ENCODE data around the gene PPIL4. TPM values are rescaled to one million over a fixed set of nuclear protein-coding genes. Genes with fewer than 3 reads are reported as not detected.
"Not testable (repeated sequence)": the region's sequence is repeated elsewhere in the genome, so short reads cannot be mapped to it uniquely, and the experiment has no call there.

Gene PPIL4
- total RNA-seq, 2 experiments from 2014 or later = 25.8 to 26.2 TPM

DNA sequence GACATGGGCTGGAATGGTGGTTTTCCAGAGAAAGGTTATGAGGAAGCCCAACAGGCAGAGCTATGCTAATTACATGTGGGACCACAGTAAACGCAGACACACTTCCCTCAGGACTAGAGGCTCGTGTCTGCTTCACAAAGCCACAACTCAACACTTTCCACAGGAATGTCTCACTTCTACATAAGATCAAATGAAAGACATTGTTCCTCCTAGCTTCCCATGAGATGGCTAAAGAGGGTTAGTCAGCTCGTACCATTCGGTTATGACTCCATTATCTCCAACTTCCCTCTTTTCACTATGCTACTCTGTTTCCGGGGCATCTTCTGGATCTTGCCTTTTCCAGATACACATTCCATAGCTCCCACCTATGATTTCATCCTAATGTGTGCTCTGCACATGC, 31.9 kb downstream of the PPIL4 start:
- DNase-seq = no peak
- Mint-ChIP-seq H3K4me3 (no peak overlapping the region), H3K4me1 (ENCODE audit: low read depth) (peaks cover 50% of the 10 kb centered on the region), H3K36me3 (ENCODE audit: low read depth) (peaks cover 31% of the 10 kb centered on the region), H3K27ac (peak overlapping the region; percentile 4), H3K27me3 (ENCODE audit: low read depth) (no peaks in the 10 kb centered on the region), H3K9me3 (peaks cover 7% of the 10 kb centered on the region)
- CTCF ChIA-PET = interaction anchor here (0.7 to 1.4 kb wide), 5 partner anchors 15 to 485 kb away, joined by 3 to 6 read pairs (median 4); no protein-coding TSS in a partner anchor
- intact Hi-C loops (cut with micrococcal nuclease) = loop anchor here (2.0 kb wide), 1 partner anchor 279 kb away; no protein-coding TSS in a partner anchor

DNA sequence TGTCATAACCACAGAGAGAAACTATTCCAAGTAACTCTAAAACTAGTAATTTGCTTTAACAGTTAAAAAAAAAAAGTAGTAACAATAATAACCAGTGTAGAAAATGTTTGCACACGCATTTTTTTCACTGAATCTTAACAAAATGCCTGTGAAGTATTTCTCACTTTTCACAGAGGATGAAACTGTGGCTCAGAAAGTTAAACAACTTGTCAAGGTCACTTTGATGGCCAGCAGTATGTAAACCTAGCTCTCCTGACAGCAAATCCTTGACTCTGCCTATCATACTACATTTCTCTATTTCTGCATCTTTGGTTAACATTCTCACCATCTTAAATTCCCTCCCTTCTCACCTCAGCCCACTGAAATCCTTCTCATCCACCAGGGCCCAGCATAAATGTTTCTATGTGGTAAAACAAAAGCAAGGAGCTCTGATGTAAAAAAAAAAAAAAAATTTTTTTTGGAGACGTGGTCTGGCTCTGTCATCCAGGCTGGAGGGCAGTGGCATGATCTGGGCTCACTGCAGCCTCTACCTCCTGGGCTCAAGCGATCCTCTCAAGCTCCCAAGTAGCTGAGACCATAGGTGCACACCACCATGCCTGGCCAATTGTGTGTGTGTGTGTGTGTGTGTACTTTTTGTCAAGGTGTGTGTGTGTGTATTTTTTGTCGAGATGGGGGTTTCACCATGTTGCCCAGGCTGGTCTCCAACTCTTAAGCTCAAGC, 34.9 kb downstream of the PPIL4 start:
- Mint-ChIP-seq H3K27ac (peak overlapping the region; percentile 80), H3K4me1 (ENCODE audit: low read depth) (peaks cover 54% of the 10 kb centered on the region), H3K4me3 (no peak overlapping the region), H3K9me3 (peaks cover 7% of the 10 kb centered on the region), H3K36me3 (ENCODE audit: low read depth) (peaks cover 31% of the 10 kb centered on the region), H3K27me3 (ENCODE audit: low read depth) (no peaks in the 10 kb centered on the region)
- no peak for DNase-seq
- CTCF ChIA-PET = interaction anchor here (0.6 to 1.1 kb wide), 3 partner anchors 15 to 17 kb away, joined by 3 to 4 read pairs (median 3); no protein-coding TSS in a partner anchor
- intact Hi-C loops (cut with micrococcal nuclease) = no loop called here

DNA sequence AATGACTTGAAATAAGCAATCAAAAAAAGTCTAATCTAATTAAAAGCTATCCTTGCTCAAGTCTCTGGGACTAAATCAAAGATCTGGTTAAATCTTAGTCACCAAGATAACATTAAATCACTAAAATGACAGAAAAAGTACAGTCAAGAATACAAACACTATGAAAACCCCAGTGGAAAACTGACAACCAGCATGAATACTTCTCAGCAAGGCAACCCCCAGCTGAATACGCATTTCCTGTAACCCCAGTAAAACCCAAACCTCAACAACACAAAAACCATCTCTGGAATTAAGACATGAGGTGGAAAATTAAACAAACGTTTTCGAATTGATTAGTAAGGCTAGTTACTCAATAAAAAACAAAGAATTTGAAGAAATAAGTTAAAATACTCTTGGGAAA, 37.4 kb downstream of the PPIL4 start:
- Mint-ChIP-seq H3K4me3 (no peak overlapping the region), H3K36me3 (ENCODE audit: low read depth) (peaks cover 28% of the 10 kb centered on the region), H3K9me3 (no peaks in the 10 kb centered on the region), H3K27ac (peak overlapping the region; percentile 91), H3K4me1 (ENCODE audit: low read depth) (peaks cover 57% of the 10 kb centered on the region), H3K27me3 (ENCODE audit: low read depth) (no peaks in the 10 kb centered on the region)
- CTCF ChIA-PET = interaction anchor here (0.6 to 2.7 kb wide), 6 partner anchors 9 to 461 kb away, joined by 3 to 24 read pairs (median 5); no protein-coding TSS in a partner anchor
- peak; percentile 72 for DNase-seq
- intact Hi-C loops (cut with micrococcal nuclease) = loop anchor here (1.0 to 2.0 kb wide), 4 partner anchors 9 to 476 kb away; partner anchors contain the start of gene ZC3H12D

DNA sequence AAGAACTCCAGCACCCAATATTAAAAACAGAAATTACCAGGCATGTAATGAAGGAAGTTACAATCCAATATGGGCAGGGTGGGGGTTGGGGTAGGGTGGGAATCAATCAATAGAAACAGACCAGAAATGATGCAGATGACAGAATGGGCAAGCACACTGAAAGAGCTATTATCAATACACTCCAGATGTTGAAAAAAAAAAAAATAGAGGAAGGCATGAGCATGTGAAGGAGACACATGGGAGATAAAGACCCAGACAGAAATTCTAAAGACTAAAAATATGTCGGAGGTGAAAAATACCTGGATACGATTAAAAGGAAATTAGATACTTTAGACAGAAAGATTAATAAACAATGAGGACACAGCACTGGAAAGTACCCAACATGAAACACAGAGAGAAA, 42.0 kb downstream of the PPIL4 start:
- Mint-ChIP-seq H3K27ac (peak overlapping the region; percentile 20), H3K4me3 (no peak overlapping the region), H3K27me3 (ENCODE audit: low read depth) (no peaks in the 10 kb centered on the region), H3K36me3 (ENCODE audit: low read depth) (peaks cover 26% of the 10 kb centered on the region), H3K9me3 (no peaks in the 10 kb centered on the region), H3K4me1 (ENCODE audit: low read depth) (peaks cover 64% of the 10 kb centered on the region)
- CTCF ChIA-PET = interaction anchor here (0.6 to 1.9 kb wide), 6 partner anchors 10 to 34 kb away, joined by 3 to 7 read pairs (median 4); partner anchors contain the start of gene ZC3H12D
- intact Hi-C loops (cut with micrococcal nuclease) = no loop called here
- DNase-seq = no peak

DNA sequence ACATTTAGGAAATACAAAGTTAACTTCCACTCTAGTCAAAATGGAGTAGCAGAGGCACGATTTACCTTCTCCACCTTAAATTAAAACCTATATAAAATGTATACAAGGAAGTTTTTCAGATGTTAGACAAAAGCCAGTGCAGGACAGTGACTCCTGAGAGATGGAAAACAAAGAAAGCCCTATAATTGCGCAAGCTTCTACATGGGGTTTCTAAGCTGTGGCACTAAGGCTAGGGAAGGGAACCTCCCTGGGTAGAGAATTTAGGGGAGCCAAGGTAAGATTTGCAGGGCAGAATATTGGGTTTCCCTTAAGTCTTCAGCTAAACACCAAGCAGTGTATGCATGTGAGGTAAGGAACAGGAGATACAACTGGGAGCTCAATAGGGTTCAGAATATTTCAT, 42.6 kb downstream of the PPIL4 start:
- intact Hi-C loops (cut with micrococcal nuclease) = no loop called here
- H3K4me1 Mint-ChIP-seq (ENCODE audit: low read depth) = peaks cover 64% of the 10 kb centered on the region
- no peaks in the 10 kb centered on the region for H3K9me3 Mint-ChIP-seq
- H3K27me3 Mint-ChIP-seq (ENCODE audit: low read depth) = no peaks in the 10 kb centered on the region
- peak overlapping the region; percentile 20 for H3K27ac Mint-ChIP-seq
- CTCF ChIA-PET = interaction anchor here (0.6 to 1.9 kb wide), 8 partner anchors 10 to 457 kb away, joined by 3 to 7 read pairs (median 4); partner anchors contain the start of gene ZC3H12D
- no peak overlapping the region for H3K4me3 Mint-ChIP-seq
- no peak for DNase-seq
- H3K36me3 Mint-ChIP-seq (ENCODE audit: low read depth) = peaks cover 26% of the 10 kb centered on the region

DNA sequence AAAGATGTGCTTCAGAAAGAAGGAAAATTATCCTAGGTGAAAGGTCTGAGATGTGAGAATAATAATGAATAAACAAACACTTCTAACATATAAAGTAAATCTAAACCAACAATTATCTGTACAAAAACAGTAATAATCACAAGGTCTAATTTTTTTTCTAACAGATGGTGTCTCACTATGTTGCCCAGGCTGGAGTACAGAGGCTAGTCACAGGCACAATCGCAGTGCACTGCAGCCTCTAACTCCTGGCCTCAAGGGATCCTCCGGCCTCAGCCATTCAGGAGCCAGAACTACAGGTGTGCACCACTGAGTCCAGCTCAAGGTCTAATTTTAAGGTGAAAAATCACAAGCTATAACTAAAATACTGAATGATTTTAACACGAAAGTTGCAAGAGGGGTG, 44.1 kb downstream of the PPIL4 start:
- H3K27ac Mint-ChIP-seq = peak overlapping the region; percentile 75
- peaks cover 27% of the 10 kb centered on the region for H3K36me3 Mint-ChIP-seq (ENCODE audit: low read depth)
- no peaks in the 10 kb centered on the region for H3K27me3 Mint-ChIP-seq (ENCODE audit: low read depth)
- intact Hi-C loops (cut with micrococcal nuclease) = no loop called here
- H3K4me3 Mint-ChIP-seq = no peak overlapping the region
- DNase-seq = no peak
- H3K4me1 Mint-ChIP-seq (ENCODE audit: low read depth) = peaks cover 65% of the 10 kb centered on the region
- CTCF ChIA-PET = interaction anchor here (1.5 kb wide), 2 partner anchors 15 to 456 kb away, joined by 4 read pairs; no protein-coding TSS in a partner anchor
- H3K9me3 Mint-ChIP-seq = no peaks in the 10 kb centered on the region

DNA sequence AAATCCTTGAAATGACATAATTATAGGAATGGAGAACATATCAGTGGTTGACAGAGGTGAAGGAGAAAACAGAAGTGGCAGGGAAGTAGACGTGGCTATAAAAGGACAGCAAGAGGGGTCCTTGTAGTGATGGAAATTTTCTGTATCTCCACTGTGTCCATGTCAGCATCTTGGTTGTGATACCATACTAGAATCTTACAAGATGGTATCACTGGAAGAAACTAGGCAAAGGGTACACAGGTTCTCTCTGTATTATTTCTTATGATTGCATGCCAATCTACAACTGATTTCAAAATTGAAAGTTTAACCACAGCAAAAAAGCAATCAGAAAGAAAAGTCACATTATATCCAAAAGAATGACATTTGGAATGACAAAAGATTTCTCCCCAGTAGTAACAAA, 44.6 kb downstream of the PPIL4 start:
- H3K4me1 Mint-ChIP-seq (ENCODE audit: low read depth) = peaks cover 67% of the 10 kb centered on the region
- CTCF ChIA-PET = interaction anchor here (1.5 kb wide), 1 partner anchor 16 kb away, joined by 4 read pairs; no protein-coding TSS in a partner anchor
- H3K9me3 Mint-ChIP-seq = no peaks in the 10 kb centered on the region
- peak overlapping the region; percentile 75 for H3K27ac Mint-ChIP-seq
- DNase-seq = no peak
- no peaks in the 10 kb centered on the region for H3K27me3 Mint-ChIP-seq (ENCODE audit: low read depth)
- intact Hi-C loops (cut with micrococcal nuclease) = no loop called here
- no peak overlapping the region for H3K4me3 Mint-ChIP-seq
- H3K36me3 Mint-ChIP-seq (ENCODE audit: low read depth) = peaks cover 25% of the 10 kb centered on the region

DNA sequence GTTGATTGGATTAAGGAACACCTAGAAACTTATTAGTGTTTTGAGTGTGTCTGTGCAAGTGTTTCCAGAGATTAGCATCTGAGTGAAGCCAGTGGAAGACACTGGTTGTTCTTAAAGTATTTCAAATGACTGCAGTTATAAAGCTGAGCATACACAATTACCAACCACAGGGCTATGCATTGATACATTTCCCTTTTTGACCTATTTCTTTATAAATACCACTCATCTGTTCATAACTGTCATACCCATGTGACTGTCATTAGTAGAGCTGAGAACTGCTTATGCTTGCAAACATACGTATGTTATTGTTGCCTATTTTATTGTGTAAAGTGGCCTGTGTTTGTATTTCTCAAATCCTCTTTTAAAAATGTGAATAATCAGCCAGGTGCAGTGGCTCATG, 45.7 kb downstream of the PPIL4 start:
- DNase-seq = no peak
- Mint-ChIP-seq H3K4me3 (no peak overlapping the region), H3K27ac (peak overlapping the region; percentile 55), H3K4me1 (ENCODE audit: low read depth) (peaks cover 75% of the 10 kb centered on the region), H3K36me3 (ENCODE audit: low read depth) (peaks cover 18% of the 10 kb centered on the region), H3K9me3 (no peaks in the 10 kb centered on the region), H3K27me3 (ENCODE audit: low read depth) (no peaks in the 10 kb centered on the region)
- CTCF ChIA-PET = interaction anchor here (0.6 to 1.0 kb wide), 2 partner anchors 17 to 68 kb away, joined by 3 to 4 read pairs; no protein-coding TSS in a partner anchor
- intact Hi-C loops (cut with micrococcal nuclease) = no loop called here

DNA sequence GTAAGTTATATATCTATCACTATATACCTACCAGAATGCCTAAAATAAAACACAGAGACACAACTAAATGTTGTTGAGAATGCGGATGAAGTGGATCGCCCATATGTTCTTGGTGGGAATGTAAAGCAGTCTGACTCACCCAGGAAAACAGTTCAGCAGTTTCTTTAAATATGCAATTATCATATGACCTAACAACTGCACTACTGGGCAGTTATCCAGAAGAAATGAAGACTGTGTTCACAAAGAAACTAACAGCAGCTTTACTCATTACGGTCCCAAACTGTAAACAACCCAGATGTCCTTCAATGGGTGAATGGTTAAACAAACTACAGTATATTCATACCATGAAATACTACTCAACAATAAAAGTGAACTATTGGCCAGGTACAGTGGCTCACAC, 46.8 kb downstream of the PPIL4 start:
- no peak overlapping the region for H3K4me3 Mint-ChIP-seq
- H3K36me3 Mint-ChIP-seq (ENCODE audit: low read depth) = peaks cover 14% of the 10 kb centered on the region
- H3K4me1 Mint-ChIP-seq (ENCODE audit: low read depth) = peaks cover 81% of the 10 kb centered on the region
- H3K9me3 Mint-ChIP-seq = no peaks in the 10 kb centered on the region
- no peaks in the 10 kb centered on the region for H3K27me3 Mint-ChIP-seq (ENCODE audit: low read depth)
- no peak for DNase-seq
- peak overlapping the region; percentile 87 for H3K27ac Mint-ChIP-seq
- intact Hi-C loops (cut with micrococcal nuclease) = no loop called here
- CTCF ChIA-PET = interaction anchor here (1.3 to 1.8 kb wide), 4 partner anchors 12 to 18 kb away, joined by 4 to 12 read pairs (median 5); partner anchors contain the start of gene ZC3H12D

DNA sequence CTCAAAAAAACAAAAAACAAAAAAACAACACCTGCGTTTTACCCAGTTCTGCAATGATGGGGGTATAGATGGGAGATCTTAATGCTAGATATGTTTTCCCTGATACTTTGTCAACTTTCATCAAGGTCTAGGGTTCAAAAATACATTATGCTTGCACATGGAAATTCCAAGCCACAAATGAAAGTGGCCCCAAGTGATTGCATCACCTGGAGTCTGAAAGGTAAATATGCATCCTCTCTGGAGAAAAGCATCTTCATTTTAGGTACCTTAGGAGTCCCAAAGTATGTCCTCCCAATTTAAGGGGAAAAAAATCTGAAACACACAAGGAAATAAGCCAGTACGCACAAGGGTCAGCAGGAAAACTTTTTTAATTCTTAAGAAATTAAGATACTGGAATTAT, 48.5 kb downstream of the PPIL4 start:
- Mint-ChIP-seq H3K4me1 (ENCODE audit: low read depth) (peaks cover 85% of the 10 kb centered on the region), H3K9me3 (no peaks in the 10 kb centered on the region), H3K27ac (peak overlapping the region; percentile 91), H3K4me3 (peak overlapping the region; percentile 22), H3K27me3 (ENCODE audit: low read depth) (no peaks in the 10 kb centered on the region), H3K36me3 (ENCODE audit: low read depth) (peaks cover 12% of the 10 kb centered on the region)
- intact Hi-C loops (cut with micrococcal nuclease) = no loop called here
- DNase-seq = peak; percentile 33
- CTCF ChIA-PET = interaction anchor here (4.3 to 4.4 kb wide), 2 partner anchors 11 to 20 kb away, joined by 21 to 31 read pairs; no protein-coding TSS in a partner anchor

DNA sequence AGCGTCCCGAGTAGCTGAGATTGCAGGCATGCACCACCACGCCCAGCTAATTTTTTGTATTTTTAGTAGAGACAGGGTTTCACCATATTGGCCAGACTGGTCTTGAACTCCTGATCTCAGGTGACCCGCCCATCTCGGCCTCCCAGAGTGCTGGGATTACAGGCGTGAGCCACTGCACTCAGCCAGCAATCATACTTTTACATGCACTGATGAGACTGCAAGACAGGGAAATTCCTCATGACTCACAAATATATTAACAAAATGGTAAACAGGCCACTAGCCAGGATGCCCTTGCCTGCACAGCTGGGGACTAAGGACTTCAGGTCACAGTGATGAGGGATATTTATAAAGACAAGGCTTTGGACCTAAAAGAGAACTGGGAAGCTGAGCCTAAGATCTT, 49.2 kb downstream of the PPIL4 start:
- not testable (repeated sequence) for H3K27me3 Mint-ChIP-seq (ENCODE audit: low read depth); H3K9me3 Mint-ChIP-seq
- Mint-ChIP-seq H3K4me1 (ENCODE audit: low read depth) (peaks cover 82% of the 10 kb centered on the region), H3K4me3 (peak overlapping the region; percentile 22), H3K27ac (peak overlapping the region; percentile 91), H3K36me3 (ENCODE audit: low read depth) (peaks cover 12% of the 10 kb centered on the region)
- CTCF ChIA-PET = interaction anchor here (0.7 to 4.4 kb wide), 4 partner anchors 12 to 919 kb away, joined by 3 to 31 read pairs (median 12); no protein-coding TSS in a partner anchor
- DNase-seq = peak; percentile 65
- intact Hi-C loops (cut with micrococcal nuclease) = loop anchor here (1.0 kb wide), 1 partner anchor 20 kb away; no protein-coding TSS in a partner anchor

DNA sequence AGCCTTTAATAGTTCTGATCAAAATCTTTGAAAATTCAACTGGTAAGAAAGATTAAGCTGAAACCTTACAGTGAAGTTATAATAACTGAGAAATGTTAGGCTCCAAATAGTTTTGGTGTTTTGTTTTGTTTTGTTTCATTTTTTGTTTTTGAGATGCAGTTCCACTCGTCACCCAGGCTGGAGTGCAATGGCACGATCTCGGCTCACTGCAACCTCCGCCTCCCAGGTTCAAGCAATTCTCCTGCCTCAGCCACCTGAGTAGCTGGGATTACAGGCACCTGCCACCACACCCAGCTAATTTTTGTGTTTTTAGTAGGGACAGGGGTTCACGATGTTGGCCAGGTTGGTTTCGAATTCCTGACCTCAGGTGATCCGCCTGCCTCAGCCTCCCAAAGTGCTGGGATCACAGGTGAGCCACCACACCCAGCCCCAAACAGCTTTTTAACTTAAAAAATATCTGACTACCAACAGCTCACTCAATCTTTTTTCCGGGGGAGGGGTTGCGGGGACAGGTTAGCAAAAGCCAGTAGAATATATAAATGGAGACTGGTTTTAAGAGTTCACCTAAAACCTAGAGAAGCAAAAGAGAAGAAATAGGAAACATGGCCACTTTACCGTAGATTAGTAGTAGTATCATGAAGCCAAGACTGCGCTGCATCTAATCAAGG, 50.4 kb downstream of the PPIL4 start:
- not testable (repeated sequence) for H3K9me3 Mint-ChIP-seq; H3K27me3 Mint-ChIP-seq (ENCODE audit: low read depth); H3K36me3 Mint-ChIP-seq (ENCODE audit: low read depth)
- intact Hi-C loops (cut with micrococcal nuclease) = loop anchor here (1.0 to 2.0 kb wide), 8 partner anchors 10 to 462 kb away; partner anchors contain the start of gene ZC3H12D
- peak; percentile 35 for DNase-seq
- peak overlapping the region; percentile 59 for H3K4me3 Mint-ChIP-seq
- CTCF ChIA-PET = interaction anchor here (0.6 to 4.4 kb wide), 7 partner anchors 11 to 734 kb away, joined by 3 to 31 read pairs (median 5); no protein-coding TSS in a partner anchor
- H3K27ac Mint-ChIP-seq = peak overlapping the region; percentile 91
- H3K4me1 Mint-ChIP-seq (ENCODE audit: low read depth) = peaks cover 82% of the 10 kb centered on the region
